Panc1 (cell line): Measurements from ENCODE around the gene IL1F10. TPM values are rescaled to one million over a fixed set of nuclear protein-coding genes. Genes with fewer than 3 reads are reported as not detected.

Source experiments
- ATAC-seq: fragments of 200-7000 bp; cut with Tn5 transposase; 2 replicates; pipeline ENCODE4 v1.9.1; 2020; ENCODE audit warnings: mild to moderate bottlenecking, moderate library complexity
- BruUV-seq: library from RNA; stranded (reverse); fragments of 400-500 nt; replicated peaks from 2 replicates; lab custom pipeline; 2021; lab: Mats Ljungman, UMichigan
- CTCF ChIA-PET: fragments of 300-600 bp; sonication (Branson Sonifier 250); formaldehyde crosslinking; loops from one replicate; lab custom pipeline; 2022; ENCODE audit warnings: antibody characterized with exemption; lab: Charles Lee
- POLR2A ChIA-PET: fragments of 300-600 bp; sonication (Branson Sonifier 250); formaldehyde crosslinking; loops from one replicate; lab custom pipeline; 2022; ENCODE audit warnings: antibody characterized with exemption; lab: Charles Lee
- DNase-seq: peaks from one replicate; pipeline ENCODE4 v3.0.0-alpha.2; 2010; ENCODE audit warnings: low read depth, low spot score
- H3K27ac ChIP-seq: 2 replicates; pipeline ENCODE4 v1.5.1; 2011; ENCODE audit warnings: mild to moderate bottlenecking, low read length, inconsistent platforms
- H3K27me3 ChIP-seq: fragments of 200-500 bp; sonication (Bioruptor generic); 2 replicates; pipeline ENCODE4 v1.6.0; 2014; ENCODE audit warnings: low read length, inconsistent platforms; ENCODE audit not compliant: control insufficient read depth, insufficient read depth
- H3K36me3 ChIP-seq: fragments of 200-500 bp; sonication (Bioruptor generic); 2 replicates; pipeline ENCODE4 v1.5.1; 2014; ENCODE audit warnings: inconsistent platforms, mild to moderate bottlenecking, low read length, moderate library complexity; ENCODE audit not compliant: control insufficient read depth, insufficient read depth
- H3K4me1 ChIP-seq: 2 replicates; pipeline ENCODE4 v1.5.1; 2011; ENCODE audit warnings: inconsistent platforms, mild to moderate bottlenecking, low read length, moderate library complexity; ENCODE audit not compliant: control insufficient read depth, insufficient read depth
- H3K4me3 ChIP-seq, 2 experiments: 2 replicates each; pipeline ENCODE4 v1.5.1; 2011 to 2012; ENCODE audit warnings: low read depth in 2 of 2, low read length in 2 of 2, mild to moderate bottlenecking in 2 of 2, inconsistent platforms in 1 of 2, moderate library complexity in 1 of 2
- H3K9me3 ChIP-seq: fragments of 200-500 bp; sonication (Bioruptor generic); 2 replicates; pipeline ENCODE4 v1.5.1; 2014; ENCODE audit warnings: low read depth, mild to moderate bottlenecking, inconsistent platforms, low read length, moderate library complexity; ENCODE audit not compliant: control insufficient read depth, insufficient read depth
- POLR2AphosphoS5 ChIP-seq: IDR thresholded peaks from 2 replicates; pipeline ENCODE4 v1.6.1; 2012; ENCODE audit warnings: mild to moderate bottlenecking, low read depth, low read length, moderate library complexity
- SIN3A ChIP-seq: IDR thresholded peaks from 2 replicates; pipeline ENCODE4 v1.6.1; 2012; ENCODE audit warnings: low read depth, mild to moderate bottlenecking, low read length, moderate library complexity, borderline replicate concordance; ENCODE audit not compliant: insufficient read depth
- TCF7L2 ChIP-seq: IDR thresholded peaks from 2 replicates; pipeline ENCODE4 v1.6.1; 2011; ENCODE audit warnings: mild to moderate bottlenecking, low read depth, low read length, inconsistent platforms
- in situ Hi-C: cut with HindIII; loops from 2 replicates; pipeline ENCODE4 v1.10.0; 2016; ENCODE audit warnings: low sequenced_read_pairs, low pct_unique_long_range_greater_than_20kb
- intact Hi-C: fragments of 100-400 bp; cut with micrococcal nuclease; formaldehyde crosslinking; loops from one replicate; pipeline ENCODE4 v1.10.0; 2022; ENCODE audit not compliant: unreplicated experiment
- total RNA-seq: library from RNA; stranded (reverse); gene quantifications from one replicate; pipeline ENCODE4 v1.2.1, GENCODE V29; 2021; ENCODE audit not compliant: unreplicated experiment
- TF ChIP-seq, protein P1 (sequence below), 2 experiments: IDR thresholded peaks; 2 replicates each; pipeline ENCODE4 v1.6.1; 2011 to 2012; ENCODE audit warnings: low read depth in 2 of 2, control low read depth in 1 of 2, low read length in 1 of 2, mild to moderate bottlenecking in 1 of 2, moderate library complexity in 1 of 2; ENCODE audit not compliant: insufficient read depth in 1 of 2
- TF ChIP-seq, protein P2 (sequence below): fragments of 450-650 bp; IDR thresholded peaks from 2 replicates; pipeline ENCODE4 v1.5.1; 2017; ENCODE audit warnings: mild to moderate bottlenecking

IL1F10 gene
- total RNA-seq, 1 experiment from 2014 or later: not detected

DNA sequence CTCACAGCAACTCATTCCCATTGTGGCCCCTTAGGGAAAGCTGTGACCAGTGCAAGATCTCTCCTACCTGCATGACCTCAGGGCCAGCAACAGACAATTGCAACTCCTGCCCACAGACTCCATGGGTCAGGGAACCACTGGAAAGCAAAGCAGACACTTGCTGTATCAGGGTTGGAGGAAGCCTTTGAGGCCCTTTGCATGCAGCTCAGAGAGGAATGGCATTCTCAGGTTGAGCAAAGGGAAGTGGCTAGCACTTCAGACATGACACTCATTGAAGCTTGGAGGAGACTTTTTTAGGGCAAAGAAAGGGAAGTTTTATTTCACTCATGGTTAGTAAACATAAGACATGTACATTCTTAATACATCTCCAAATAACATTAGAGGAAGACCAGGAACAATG is 22.1 kb downstream of the IL1F10 start:
- in situ Hi-C loops: no loop called here
- no TSS peak for BruUV-seq
- TF ChIP-seq POLR2AphosphoS5 (no peak), SIN3A (no peak), TCF7L2 (no peak)
- TF ChIP-seq, protein P1, sequence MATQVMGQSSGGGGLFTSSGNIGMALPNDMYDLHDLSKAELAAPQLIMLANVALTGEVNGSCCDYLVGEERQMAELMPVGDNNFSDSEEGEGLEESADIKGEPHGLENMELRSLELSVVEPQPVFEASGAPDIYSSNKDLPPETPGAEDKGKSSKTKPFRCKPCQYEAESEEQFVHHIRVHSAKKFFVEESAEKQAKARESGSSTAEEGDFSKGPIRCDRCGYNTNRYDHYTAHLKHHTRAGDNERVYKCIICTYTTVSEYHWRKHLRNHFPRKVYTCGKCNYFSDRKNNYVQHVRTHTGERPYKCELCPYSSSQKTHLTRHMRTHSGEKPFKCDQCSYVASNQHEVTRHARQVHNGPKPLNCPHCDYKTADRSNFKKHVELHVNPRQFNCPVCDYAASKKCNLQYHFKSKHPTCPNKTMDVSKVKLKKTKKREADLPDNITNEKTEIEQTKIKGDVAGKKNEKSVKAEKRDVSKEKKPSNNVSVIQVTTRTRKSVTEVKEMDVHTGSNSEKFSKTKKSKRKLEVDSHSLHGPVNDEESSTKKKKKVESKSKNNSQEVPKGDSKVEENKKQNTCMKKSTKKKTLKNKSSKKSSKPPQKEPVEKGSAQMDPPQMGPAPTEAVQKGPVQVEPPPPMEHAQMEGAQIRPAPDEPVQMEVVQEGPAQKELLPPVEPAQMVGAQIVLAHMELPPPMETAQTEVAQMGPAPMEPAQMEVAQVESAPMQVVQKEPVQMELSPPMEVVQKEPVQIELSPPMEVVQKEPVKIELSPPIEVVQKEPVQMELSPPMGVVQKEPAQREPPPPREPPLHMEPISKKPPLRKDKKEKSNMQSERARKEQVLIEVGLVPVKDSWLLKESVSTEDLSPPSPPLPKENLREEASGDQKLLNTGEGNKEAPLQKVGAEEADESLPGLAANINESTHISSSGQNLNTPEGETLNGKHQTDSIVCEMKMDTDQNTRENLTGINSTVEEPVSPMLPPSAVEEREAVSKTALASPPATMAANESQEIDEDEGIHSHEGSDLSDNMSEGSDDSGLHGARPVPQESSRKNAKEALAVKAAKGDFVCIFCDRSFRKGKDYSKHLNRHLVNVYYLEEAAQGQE (IDR thresholded peaks at IDR 0.05; ENCODE audit: insufficient read depth in 1 of 2, low read depth in 2 of 2, low read length in 1 of 2): no peak
- TF ChIP-seq, protein P2, sequence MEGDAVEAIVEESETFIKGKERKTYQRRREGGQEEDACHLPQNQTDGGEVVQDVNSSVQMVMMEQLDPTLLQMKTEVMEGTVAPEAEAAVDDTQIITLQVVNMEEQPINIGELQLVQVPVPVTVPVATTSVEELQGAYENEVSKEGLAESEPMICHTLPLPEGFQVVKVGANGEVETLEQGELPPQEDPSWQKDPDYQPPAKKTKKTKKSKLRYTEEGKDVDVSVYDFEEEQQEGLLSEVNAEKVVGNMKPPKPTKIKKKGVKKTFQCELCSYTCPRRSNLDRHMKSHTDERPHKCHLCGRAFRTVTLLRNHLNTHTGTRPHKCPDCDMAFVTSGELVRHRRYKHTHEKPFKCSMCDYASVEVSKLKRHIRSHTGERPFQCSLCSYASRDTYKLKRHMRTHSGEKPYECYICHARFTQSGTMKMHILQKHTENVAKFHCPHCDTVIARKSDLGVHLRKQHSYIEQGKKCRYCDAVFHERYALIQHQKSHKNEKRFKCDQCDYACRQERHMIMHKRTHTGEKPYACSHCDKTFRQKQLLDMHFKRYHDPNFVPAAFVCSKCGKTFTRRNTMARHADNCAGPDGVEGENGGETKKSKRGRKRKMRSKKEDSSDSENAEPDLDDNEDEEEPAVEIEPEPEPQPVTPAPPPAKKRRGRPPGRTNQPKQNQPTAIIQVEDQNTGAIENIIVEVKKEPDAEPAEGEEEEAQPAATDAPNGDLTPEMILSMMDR: no peak
- ATAC-seq: no peak
- intact Hi-C loops: no loop called here
- ChIA-PET CTCF (no interaction called here), POLR2A (no interaction called here)
- Histone ChIP-seq H3K27ac (no peak overlapping the region), H3K4me1 (no peaks in the 10 kb centered on the region), H3K27me3 (peaks cover 26% of the 10 kb centered on the region), H3K9me3 (no peaks in the 10 kb centered on the region), H3K4me3 (no peak overlapping the region), H3K36me3 (no peaks in the 10 kb centered on the region)
- DNase-seq: no peak

DNA sequence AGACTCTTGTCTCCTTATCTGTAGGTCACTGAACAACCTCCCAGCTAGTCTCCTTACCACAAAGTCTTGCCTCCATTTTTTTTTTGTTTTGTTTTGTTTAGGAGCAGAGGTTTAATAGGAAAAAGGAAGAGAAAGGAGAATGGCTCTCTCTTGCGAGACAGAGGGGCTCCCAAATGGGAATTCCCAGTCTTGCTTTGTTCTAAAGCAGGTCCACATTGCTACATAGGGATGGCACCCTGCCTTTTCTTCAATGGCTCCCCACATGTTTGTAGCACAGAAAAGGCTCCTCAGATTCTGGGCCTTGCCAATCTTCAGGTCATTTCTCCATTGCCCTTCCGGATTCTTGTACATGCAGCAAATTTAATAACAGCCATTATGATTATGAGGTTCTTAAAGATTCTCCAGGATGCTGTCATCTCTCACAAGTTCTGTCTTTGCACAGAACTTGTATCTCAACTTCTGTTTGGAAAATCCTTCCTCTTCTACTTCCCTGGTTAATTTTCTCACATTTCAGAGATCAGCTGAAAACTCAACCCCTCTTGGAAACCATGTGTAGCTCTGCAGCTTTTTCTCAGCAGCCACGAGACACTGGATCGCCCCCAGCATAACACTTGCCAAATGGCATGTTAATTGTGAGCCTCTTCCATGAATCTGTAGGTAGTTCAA is 23.6 kb downstream of the IL1F10 start:
- H3K9me3 ChIP-seq: no peaks in the 10 kb centered on the region
- no peaks in the 10 kb centered on the region for H3K36me3 ChIP-seq
- TF ChIP-seq SIN3A: no peak
- TF ChIP-seq, protein P1 (IDR thresholded peaks at IDR 0.05; ENCODE audit: insufficient read depth in 1 of 2, low read depth in 2 of 2, low read length in 1 of 2): no peak
- TF ChIP-seq, protein P2: no peak
- TF ChIP-seq POLR2AphosphoS5: no peak
- no peak for TF ChIP-seq TCF7L2
- ChIA-PET POLR2A (no interaction called here), CTCF (no interaction called here)
- intact Hi-C loops (no loop called here), in situ Hi-C loops (no loop called here)
- H3K27ac ChIP-seq: no peak overlapping the region
- H3K4me3 ChIP-seq: no peak overlapping the region
- BruUV-seq: no TSS peak
- peaks cover 26% of the 10 kb centered on the region for H3K27me3 ChIP-seq
- H3K4me1 ChIP-seq: no peaks in the 10 kb centered on the region
- DNase-seq (no peak), ATAC-seq (no peak)
